ENCODE measurements around the gene KDM3B.

KDM3B gene

DNA sequence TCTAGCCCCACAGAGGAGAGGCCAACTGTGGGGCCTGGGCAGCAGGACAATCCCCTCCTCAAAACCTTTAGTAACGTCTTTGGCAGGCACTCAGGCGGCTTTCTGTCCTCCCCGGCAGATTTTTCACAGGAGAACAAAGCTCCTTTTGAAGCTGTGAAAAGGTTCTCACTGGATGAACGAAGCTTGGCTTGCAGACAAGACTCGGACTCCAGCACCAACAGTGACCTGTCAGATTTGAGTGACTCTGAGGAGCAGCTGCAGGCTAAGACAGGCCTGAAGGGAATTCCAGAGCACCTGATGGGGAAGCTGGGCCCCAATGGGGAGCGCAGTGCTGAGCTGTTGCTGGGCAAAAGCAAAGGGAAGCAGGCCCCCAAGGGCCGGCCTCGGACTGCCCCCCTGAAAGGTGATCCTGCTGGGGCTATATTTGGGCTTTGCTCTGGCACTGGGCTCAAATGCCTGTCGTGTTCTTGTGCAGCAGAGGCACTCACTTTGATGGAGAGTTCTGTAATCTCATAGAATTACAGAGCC is 39.4 kb downstream of the KDM3B start:
- DNase-seq: no peak

- no peak for DNase-seq
Measured at GRCh38 chr5:138402640-138403039, 50.2 kb downstream of the KDM3B start.

DNA sequence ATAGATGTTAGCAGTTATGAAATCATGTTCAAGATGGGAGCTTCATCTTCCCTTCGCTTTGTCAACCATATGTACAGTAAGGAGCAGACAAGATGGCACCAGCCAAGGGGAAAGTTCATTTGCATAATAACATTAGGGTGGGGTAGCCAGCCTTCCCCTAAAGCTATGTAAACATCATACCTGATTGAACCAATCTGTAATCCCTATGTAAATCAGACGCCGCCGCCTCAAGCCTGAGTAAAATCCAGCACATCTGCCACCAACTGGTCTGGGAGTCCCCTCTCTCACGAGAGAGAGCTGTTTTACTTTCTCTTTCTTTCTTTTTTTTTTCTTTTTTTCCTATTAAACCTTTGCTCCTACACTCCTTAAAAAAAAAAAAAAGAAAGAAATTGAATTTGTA is 55.5 kb downstream of the KDM3B start:
- DNase-seq: no peak

DNA sequence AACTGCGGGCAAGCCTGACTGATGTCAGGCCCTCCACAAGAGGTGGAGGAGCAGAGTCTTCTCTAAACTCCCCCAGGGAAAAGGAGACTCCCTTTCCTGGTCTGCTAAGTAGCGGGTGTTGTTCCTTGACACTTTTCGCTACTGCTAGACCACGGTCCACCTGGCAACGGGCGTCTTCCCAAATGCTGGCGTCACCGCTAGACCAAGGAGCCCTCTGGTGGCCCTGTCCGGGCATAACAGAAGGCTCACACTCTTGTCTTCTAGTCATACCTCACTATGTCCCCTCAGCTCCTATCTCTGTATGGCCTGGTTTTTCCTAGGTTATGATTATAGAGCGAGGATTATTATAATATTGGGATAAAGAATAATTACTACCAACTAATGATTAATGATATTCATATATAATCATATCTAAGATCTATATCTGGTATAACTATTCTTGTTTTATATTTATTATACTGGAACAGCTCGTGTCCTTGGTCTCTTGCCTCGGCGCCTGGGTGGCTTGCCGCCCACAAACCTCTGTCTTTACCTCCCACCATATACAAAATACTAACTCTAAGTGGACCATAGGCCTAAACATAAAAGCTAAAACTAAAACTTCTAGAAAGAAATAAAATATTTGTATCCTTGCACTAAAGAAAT is 58.6 kb downstream of the KDM3B start:
- DNase-seq: peak; percentile 48

DNA sequence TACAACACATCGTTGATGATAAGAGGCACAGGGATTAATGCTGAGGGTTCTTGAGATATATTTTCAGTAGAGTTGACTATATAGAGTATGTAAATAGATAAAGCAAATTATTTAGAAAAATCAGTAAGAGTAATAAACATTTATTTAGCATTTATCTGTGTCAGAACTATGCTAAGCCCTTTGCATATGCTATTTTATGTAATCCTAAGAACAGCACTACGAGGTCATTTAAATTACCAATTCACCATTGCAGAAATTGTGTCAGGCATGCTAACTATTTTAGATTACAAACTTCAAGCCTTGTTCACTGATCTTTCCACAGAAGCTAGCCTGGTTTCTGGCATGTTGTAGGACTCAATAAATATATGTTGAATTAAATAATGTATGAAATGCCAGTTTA is 66.0 kb downstream of the KDM3B start:
- DNase-seq: no peak

- DNase-seq: no peak
Measured at GRCh38 chr5:138425079-138425478, 72.6 kb downstream of the KDM3B start.

GRCh38 chr5:138435943-138436342 is 83.5 kb downstream of the KDM3B start:
- DNase-seq: no peak

DNA sequence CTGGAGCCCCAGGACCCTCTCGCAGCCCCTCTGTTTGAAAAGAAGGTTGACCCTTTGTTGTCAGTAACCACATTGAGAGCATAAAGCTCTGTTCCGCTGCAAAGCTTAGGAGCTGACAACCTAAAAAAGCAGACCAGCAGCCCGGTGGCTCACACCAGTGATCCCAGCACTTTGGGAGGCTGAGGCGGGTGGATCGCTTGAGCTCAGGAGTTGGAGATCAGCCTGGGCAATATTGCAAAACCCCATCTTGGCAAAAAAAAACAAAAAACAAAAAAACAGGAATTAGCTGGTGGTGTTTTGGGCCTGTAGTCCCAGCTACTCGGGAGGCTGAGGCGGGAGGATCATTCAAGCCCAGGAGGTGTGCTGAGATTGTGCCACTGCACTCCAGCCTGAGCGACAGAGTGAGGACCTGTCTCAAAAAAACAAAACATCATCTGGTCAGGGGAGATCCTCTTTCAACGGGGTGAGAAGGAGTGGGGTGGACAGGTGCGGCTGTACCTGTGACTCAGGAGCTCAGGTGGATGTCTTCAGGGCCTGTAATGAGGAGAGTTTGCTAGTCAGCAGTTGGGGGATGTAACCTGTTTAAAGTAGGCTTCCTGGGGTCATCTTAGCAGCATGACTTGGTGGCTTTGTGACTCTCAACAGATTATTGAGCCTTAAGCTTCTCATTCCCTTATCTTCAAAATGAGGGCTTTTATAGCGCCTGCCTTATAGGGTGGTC is 85.7 kb downstream of the KDM3B start:
- DNase-seq: no peak

DNA sequence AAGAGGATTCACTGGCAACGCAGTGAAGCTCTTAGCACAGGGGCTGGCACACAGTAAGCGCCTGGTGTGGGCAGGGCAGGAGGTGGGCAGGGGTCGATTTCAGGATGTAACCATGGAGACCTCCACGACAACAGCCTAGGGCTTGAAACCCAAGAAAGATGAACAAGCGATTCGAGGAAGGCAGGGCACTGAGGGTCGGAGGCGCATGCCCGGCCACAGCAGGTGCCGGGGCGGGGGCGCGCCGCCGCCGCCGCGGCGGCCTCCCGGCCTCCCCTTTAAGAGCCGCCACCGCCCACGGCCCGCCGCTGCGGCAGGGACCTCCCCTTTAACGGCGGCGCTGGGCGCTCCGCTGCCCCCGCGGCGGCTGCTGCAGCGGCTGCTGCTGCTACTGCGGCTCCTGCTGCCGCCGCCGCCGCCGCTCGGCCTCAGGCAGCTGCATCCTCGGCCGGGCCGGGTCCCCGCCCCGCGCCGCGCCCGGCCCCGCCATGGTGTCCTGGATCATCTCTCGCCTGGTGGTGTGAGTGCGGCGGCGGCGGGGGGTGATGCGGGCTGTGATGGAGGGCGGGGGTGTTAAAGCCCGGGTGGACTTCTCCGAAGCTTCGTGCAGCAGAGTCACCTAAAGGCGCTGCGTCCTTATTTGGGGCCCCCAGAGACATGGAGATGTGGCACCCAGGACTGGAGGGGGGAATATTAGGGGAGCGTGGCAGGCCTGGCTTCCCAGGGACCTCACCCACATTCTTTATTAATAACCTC is 86.4 kb downstream of the KDM3B start, which contains the start of gene REEP2:
TSS of gene REEP2 (plus strand) at position 334 of the 753 bp plus-strand sequence. CDS start at position 486, 152 bp downstream.
- DNase-seq: peak; percentile 64

DNA sequence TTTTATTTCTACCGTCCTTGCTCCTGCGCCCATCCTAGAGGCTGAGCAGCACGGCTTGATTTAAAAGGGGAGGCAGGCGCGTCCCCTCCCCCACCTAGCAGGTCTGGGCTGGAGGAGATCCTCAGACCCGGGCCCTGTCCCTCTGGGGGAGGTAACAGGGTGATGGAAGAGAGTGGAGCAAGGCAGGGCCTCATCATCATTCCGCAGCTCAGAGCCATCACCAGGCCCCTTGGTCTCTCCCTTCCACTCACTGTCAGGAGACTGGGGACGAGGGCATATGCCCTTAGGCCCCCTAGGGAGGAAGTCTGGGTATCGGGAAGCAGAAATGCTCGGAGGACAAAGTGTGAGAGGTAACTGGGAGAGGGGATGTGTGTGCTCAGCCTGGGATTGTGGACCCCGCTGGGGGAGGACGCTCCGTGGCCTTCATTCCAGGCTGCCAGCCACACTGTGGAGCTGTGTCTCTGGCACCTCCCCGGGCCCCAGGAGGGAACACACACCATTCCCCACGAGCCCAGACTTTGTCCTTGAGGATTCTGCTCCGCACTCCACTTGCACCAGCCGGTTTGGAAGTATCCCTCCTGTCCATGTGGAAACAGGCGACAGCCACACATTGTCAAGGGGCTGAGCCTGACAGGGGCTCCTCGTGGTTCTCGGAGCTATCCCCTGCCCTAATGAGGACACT is 87.1 kb downstream of the KDM3B start:
- DNase-seq: no peak

DNA sequence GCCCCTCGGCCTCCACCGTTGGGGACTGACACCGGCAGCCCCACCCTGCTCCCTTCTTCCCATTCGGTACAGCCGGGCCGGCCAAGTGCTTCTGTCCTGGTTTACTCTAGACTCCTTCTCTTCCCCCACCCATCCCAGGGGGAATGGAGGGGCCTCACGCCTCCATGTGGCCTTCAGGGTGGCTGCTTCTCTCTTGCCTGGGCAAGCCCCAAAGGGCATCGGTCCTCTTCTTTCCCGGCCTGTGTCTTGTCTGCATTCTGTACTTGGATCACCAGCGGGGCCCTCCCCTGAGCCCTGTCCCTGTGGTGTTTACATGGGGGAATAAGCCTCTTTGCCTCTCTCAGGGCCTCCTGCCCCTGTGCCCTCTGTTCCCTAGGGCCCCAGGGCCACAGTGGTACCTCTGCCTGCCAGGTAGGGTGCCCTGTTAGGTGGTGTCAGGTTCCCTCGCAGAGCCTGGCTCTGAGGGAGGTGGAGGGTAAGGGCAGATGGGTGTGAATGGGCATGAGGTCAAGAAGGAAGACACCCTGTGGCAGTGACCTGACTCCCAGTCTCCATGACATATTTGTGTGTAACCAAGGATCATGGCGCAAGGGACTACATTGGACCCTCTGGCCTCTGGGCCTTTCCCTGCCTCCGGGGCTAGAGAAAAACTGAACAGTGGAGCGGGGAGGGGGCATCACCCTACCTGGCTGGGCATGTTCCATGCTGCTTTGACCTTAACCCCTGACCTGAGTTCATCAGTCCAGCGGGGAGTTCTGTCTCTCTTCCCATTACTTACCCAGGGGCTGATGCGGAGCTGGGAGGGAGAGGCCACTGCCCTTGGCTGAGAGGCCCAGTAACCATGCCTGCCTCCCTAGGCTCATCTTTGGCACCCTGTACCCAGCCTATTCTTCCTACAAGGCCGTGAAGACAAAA is 87.9 kb downstream of the KDM3B start:
- DNase-seq: no peak

DNA sequence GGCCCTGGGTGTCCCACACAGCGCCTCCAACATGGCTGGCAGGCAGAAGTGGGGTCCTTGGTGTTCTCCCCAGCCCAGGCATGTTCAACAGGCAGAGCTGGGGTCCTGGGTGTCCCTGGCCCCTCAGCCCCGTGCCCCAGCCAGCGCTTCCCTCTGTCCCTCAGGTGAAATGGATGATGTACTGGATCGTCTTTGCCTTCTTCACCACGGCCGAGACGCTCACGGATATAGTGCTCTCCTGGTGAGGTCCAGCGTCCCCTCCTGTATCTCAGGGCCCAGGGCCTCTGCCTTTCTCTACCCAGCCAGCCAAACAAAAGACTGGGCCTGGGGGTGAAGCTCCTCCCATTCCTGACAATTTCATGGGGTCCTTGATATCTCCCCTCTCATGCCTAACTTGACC is 88.7 kb downstream of the KDM3B start:
- no peak for DNase-seq

DNA sequence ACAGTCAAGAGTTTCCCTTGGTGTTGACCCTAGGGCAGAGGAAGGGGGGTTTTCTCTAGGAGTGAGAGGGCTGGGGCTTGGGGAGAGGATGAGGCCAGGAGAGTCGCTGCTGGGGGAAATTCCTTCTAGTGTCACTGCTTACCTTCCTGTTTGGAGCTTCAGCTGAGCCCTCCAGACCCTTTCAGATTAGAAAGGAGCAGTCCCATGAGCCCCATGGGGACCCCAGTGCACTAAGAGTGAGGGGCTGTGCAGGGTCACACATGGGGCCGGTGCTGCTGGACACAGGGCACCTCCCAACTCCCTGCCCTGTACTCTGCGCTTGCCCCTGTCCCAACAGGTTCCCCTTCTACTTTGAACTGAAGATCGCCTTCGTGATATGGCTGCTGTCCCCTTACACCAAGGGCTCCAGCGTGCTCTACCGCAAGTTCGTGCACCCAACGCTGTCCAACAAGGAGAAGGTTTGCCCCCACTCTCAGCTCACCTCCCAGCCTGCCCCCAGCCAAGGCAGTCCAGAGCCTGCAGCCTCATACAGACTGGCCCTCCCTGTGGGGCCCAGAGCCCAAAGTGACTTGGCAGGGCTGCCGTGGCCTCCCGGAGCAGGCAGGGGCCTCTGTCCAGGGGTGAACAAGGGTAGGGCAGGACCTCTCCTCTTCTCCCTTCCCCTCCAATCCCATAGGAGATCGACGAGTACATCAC is 91.7 kb downstream of the KDM3B start:
- no peak for DNase-seq

GRCh38 chr5:138444774-138445546 is 92.5 kb downstream of the KDM3B start:
- no peak for DNase-seq

- peak; percentile 19 for DNase-seq
Measured at GRCh38 chr5:138445547-138446271, 93.2 kb downstream of the KDM3B start.

GRCh38 chr5:138448070-138448469 is 95.6 kb downstream of the KDM3B start:
- DNase-seq: no peak

- no peak for DNase-seq
Measured at GRCh38 chr5:138448481-138449398, 96.3 kb downstream of the KDM3B start.

- peak; percentile 92 for DNase-seq
Measured at GRCh38 chr5:138449501-138450239, 97.2 kb downstream of the KDM3B start.

Data from OCI-M1 (cell line).